Activated B cell treated with CpG ODN at 0.5 μM for 24 hours (primary cell): ENCODE measurements around the gene HEATR1. TPM values are rescaled to one million over a fixed set of nuclear protein-coding genes. Genes with fewer than 3 reads are reported as not detected.
"Not testable (repeated sequence)": the region's sequence is repeated elsewhere in the genome, so short reads cannot be mapped to it uniquely, and the experiment has no call there.

ENCODE experiments used
- ATAC-seq: fragments of 200-7000 bp; cut with Tn5 transposase; one replicate; pipeline ENCODE4 v1.10.0; 2021; ENCODE audit warnings: low read depth, mild to moderate bottlenecking, moderate library complexity
- CTCF ChIA-PET: fragments of 350-600 bp; sonication (Branson Sonifier 250); formaldehyde crosslinking; loops from one replicate; lab custom pipeline; 2021; ENCODE audit warnings: antibody characterized with exemption; lab: Charles Lee
- POLR2A ChIA-PET: fragments of 350-600 bp; sonication (Branson Sonifier 250); formaldehyde crosslinking; loops from one replicate; lab custom pipeline; 2021; ENCODE audit warnings: antibody characterized with exemption; lab: Charles Lee
- DNase-seq: peaks from one replicate; pipeline ENCODE4 v3.0.0; 2022
- H3K27ac Mint-ChIP-seq: one replicate; pipeline ENCODE4 v1.8.0; 2020; ENCODE audit warnings: mixed read lengths
- H3K27me3 Mint-ChIP-seq: one replicate; pipeline ENCODE4 v1.8.0; 2021; ENCODE audit warnings: mixed read lengths
- H3K36me3 Mint-ChIP-seq: one replicate; pipeline ENCODE4 v1.8.0; 2021; ENCODE audit warnings: low read depth, mixed read lengths
- H3K4me1 Mint-ChIP-seq: one replicate; pipeline ENCODE4 v1.8.0; 2021; ENCODE audit warnings: mixed read lengths
- H3K4me3 Mint-ChIP-seq: one replicate; pipeline ENCODE4 v1.8.0; 2020; ENCODE audit warnings: mild to moderate bottlenecking, mixed read lengths
- H3K9me3 Mint-ChIP-seq: one replicate; pipeline ENCODE4 v1.8.0; 2020; ENCODE audit warnings: mixed read lengths
- CTCF ChIP-seq: fragments of 200-600 bp; IDR thresholded peaks from one replicate; pipeline ENCODE4 v1.8.0; 2022; ENCODE audit warnings: antibody characterized with exemption, mild to moderate bottlenecking
- intact Hi-C: fragments of 100-400 bp; cut with micrococcal nuclease; formaldehyde crosslinking; loops from one replicate; pipeline ENCODE4 v1.15.1; 2024
- total RNA-seq: library from RNA; stranded (reverse); gene quantifications from 2 replicates; pipeline ENCODE4 v1.2.3, GENCODE V29; 2022

The HEATR1 gene
- total RNA-seq, 1 donor from 2014 or later: 78.5 TPM

GRCh38 chr1:236578661-236579060 is 25.7 kb downstream of the HEATR1 start:
- no peak for DNase-seq
- TF ChIP-seq CTCF: no peak
- Mint-ChIP-seq H3K27ac (no peak overlapping the region), H3K36me3 (peaks cover 86% of the 10 kb centered on the region), H3K4me3 (no peak overlapping the region), H3K4me1 (no peaks in the 10 kb centered on the region), H3K27me3 (no peaks in the 10 kb centered on the region), H3K9me3 (no peaks in the 10 kb centered on the region)
- ChIA-PET POLR2A (no interaction called here), CTCF (no interaction called here)
- ATAC-seq: no peak
- intact Hi-C loops: no loop called here

DNA sequence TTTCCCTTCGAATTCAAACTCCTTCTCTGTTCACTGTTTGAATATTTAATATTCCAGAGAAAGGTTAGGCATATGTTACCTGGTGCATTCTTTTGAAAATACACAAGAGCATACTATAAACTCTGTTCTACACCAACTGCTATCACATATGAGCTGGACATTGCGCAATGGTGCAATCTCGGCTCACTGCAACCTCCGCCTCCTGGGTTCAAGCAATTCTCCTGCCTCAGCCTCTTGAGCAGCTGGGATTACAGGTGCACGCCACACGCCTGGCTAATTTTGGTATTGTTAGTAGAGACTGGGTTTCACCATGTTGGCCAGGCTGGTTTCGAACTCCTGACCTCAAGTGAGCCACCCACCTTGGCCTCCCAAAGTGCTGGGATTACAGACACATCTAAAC is 27.3 kb downstream of the HEATR1 start:
- CTCF ChIA-PET, DNase-seq, H3K4me1 Mint-ChIP-seq, H3K27ac Mint-ChIP-seq, H3K27me3 Mint-ChIP-seq, ATAC-seq, intact Hi-C loops, H3K4me3 Mint-ChIP-seq, H3K9me3 Mint-ChIP-seq: not testable (repeated sequence)
- POLR2A ChIA-PET: interaction anchor here (0.7 kb wide), 1 partner anchor 13 kb away, joined by 3 read pairs; no protein-coding TSS in a partner anchor
- H3K36me3 Mint-ChIP-seq: peaks cover 84% of the 10 kb centered on the region

GRCh38 chr1:236576004-236576403 is 28.3 kb downstream of the HEATR1 start:
- Mint-ChIP-seq H3K36me3 (peaks cover 84% of the 10 kb centered on the region), H3K27ac (no peak overlapping the region)
- CTCF ChIA-PET: no interaction called here

GRCh38 chr1:236575523-236575922 is 28.8 kb downstream of the HEATR1 start:
- Mint-ChIP-seq H3K4me1 (no peaks in the 10 kb centered on the region), H3K27ac (no peak overlapping the region), H3K9me3 (no peaks in the 10 kb centered on the region), H3K36me3 (peaks cover 85% of the 10 kb centered on the region), H3K4me3 (no peak overlapping the region), H3K27me3 (no peaks in the 10 kb centered on the region)
- intact Hi-C loops: no loop called here
- POLR2A ChIA-PET: no interaction called here
- TF ChIP-seq CTCF: no peak
- DNase-seq (no peak), ATAC-seq (no peak)
- CTCF ChIA-PET: no interaction called here

More at GRCh38 chr1:236576004-236576403, 28.3 kb downstream of the HEATR1 start:
- H3K4me1 Mint-ChIP-seq: no peaks in the 10 kb centered on the region
- TF ChIP-seq CTCF: no peak
- ATAC-seq (no peak), DNase-seq (no peak)
- H3K27me3 Mint-ChIP-seq: no peaks in the 10 kb centered on the region
- POLR2A ChIA-PET: no interaction called here
- intact Hi-C loops: no loop called here
- H3K9me3 Mint-ChIP-seq: no peaks in the 10 kb centered on the region
- no peak overlapping the region for H3K4me3 Mint-ChIP-seq

GRCh38 chr1:236568285-236568894 is 35.9 kb downstream of the HEATR1 start:
- DNase-seq (no peak), ATAC-seq (no peak)
- Mint-ChIP-seq H3K36me3 (peaks cover 93% of the 10 kb centered on the region), H3K9me3 (no peaks in the 10 kb centered on the region), H3K27ac (no peak overlapping the region), H3K27me3 (no peaks in the 10 kb centered on the region), H3K4me1 (no peaks in the 10 kb centered on the region), H3K4me3 (no peak overlapping the region)
- ChIA-PET POLR2A (no interaction called here), CTCF (no interaction called here)
- TF ChIP-seq CTCF: no peak
- intact Hi-C loops: no loop called here

GRCh38 chr1:236565530-236565929 is 38.8 kb downstream of the HEATR1 start:
- no peaks in the 10 kb centered on the region for H3K9me3 Mint-ChIP-seq
- H3K27me3 Mint-ChIP-seq: no peaks in the 10 kb centered on the region
- POLR2A ChIA-PET: no interaction called here
- no peaks in the 10 kb centered on the region for H3K4me1 Mint-ChIP-seq
- DNase-seq: no peak
- intact Hi-C loops: no loop called here
- TF ChIP-seq CTCF: no peak
- H3K36me3 Mint-ChIP-seq: peaks cover 94% of the 10 kb centered on the region
- no peak overlapping the region for H3K27ac Mint-ChIP-seq
- ATAC-seq: no peak
- CTCF ChIA-PET: no interaction called here
- no peak overlapping the region for H3K4me3 Mint-ChIP-seq
